HK-2 (cell line): ENCODE results near the gene GOLGA8A.
"Not testable (repeated sequence)": the region's sequence is repeated elsewhere in the genome, so short reads cannot be mapped to it uniquely, and the experiment has no call there.

ENCODE experiments used
- DNase-seq: peaks from one replicate; pipeline ENCODE4 v3.0.0-alpha.2; 2018; ENCODE audit not compliant: unreplicated experiment

GOLGA8A gene

GRCh38 chr15:34408973-34409372 lies 28.6 kb downstream of the GOLGA8A start:
- not testable (repeated sequence) for DNase-seq

GRCh38 chr15:34403899-34404298 lies 33.7 kb downstream of the GOLGA8A start:
- not testable (repeated sequence) for DNase-seq

GRCh38 chr15:34403160-34403598 lies 34.4 kb downstream of the GOLGA8A start:
- DNase-seq = not testable (repeated sequence)

GRCh38 chr15:34397637-34398259 lies 39.9 kb downstream of the GOLGA8A start:
- DNase-seq = not testable (repeated sequence)

- not testable (repeated sequence) for DNase-seq
Measured at GRCh38 chr15:34392981-34393380, 44.6 kb downstream of the GOLGA8A start.

- not testable (repeated sequence) for DNase-seq
Measured at GRCh38 chr15:34389594-34390086, 48.0 kb downstream of the GOLGA8A start.
